Psoas muscle (tissue), 8 donors: ENCODE results near the gene FNTB. TPM values are rescaled to one million over a fixed set of nuclear protein-coding genes. Genes with fewer than 3 reads are reported as not detected.
A peak's percentile ranks its signal among the peaks of the same experiment; 100 is the strongest.

Experiments
- ATAC-seq, 4 donors: fragments of 200-7000 bp; cut with Tn5 transposase; one replicate each; pipeline ENCODE4 v1.9.1; 2020; ENCODE audit warnings: moderate library complexity in 3 of 4, mild to moderate bottlenecking in 2 of 4
- DNase-seq, 2 donors: peaks; one replicate each; pipeline ENCODE4 v3.0.0-alpha.2; 2020
- H3K27ac ChIP-seq: fragments of 200-600 bp; one replicate; pipeline ENCODE4 v1.8.0; 2022
- H3K27me3 ChIP-seq, 3 donors: fragments of 200-600 bp in 1 of 3; one replicate each; pipeline versions ENCODE4 v1.6.1 to v1.8.0; 2013 to 2022; ENCODE audit warnings: low read length in 2 of 3, mild to moderate bottlenecking in 2 of 3, moderate library complexity in 1 of 3; ENCODE audit not compliant: insufficient read depth in 3 of 3
- H3K36me3 ChIP-seq, 2 donors: fragments of 200-600 bp in 1 of 2; one replicate each; pipeline versions ENCODE4 v1.6.1 to v1.8.0; 2013 to 2022; ENCODE audit warnings: low read depth in 1 of 2, mild to moderate bottlenecking in 1 of 2, moderate library complexity in 1 of 2; ENCODE audit not compliant: insufficient read depth in 1 of 2
- H3K4me1 ChIP-seq: fragments of 200-600 bp; one replicate; pipeline ENCODE4 v1.8.0; 2022
- H3K4me3 ChIP-seq: fragments of 200-600 bp; one replicate; pipeline ENCODE4 v1.8.0; 2022; ENCODE audit warnings: mild to moderate bottlenecking
- H3K9me3 ChIP-seq: fragments of 200-600 bp; one replicate; pipeline ENCODE4 v1.8.0; 2022
- CTCF ChIP-seq: fragments of 200-600 bp; IDR thresholded peaks from one replicate; pipeline ENCODE4 v1.8.0; 2022; ENCODE audit warnings: antibody characterized with exemption
- WGBS, 3 donors: extraction: QIAGEN DNeasy Blood & Tissue Kit; methylation state at CpG; one replicate each; pipeline versions ENCODE4 v1.1.6 to v1.1.7; 2013; 5-methylcytosine and 5-hydroxymethylcytosine counted together
- intact Hi-C, 2 donors: fragments of 100-400 bp; cut with DNase I; formaldehyde crosslinking; loops; one replicate each; pipeline versions ENCODE4 v1.11.0 to v1.14.2; 2022
- polyA plus RNA-seq, 3 donors: library from polyadenylated mRNA; stranded (reverse); fragments of 200-250 nt; gene quantifications; one replicate each; pipeline ENCODE4 v1.2.3, GENCODE V29; 2013
- total RNA-seq, 4 donors: library from RNA; stranded (reverse); fragmentation: NEBNext Ultra II Directional in 2 of 4; extraction: Animal tissue kit (Norgen Biotek cat#: 25700) in 2 of 4; gene quantifications; one replicate each; pipeline versions ENCODE4 v1.2.1 to v1.2.4, GENCODE V29; 2021 to 2023
- donor health status: healthy with polysubstance abuse.
- donor health status: DM: no; HTN: no; CAD: no; lungs with moderate emphysema.
- donor health status: Bipolar disorder and iron deficiency.
- donor health status: healthy.
- donor health status: DM: yes; HTN: yes; CAD: no.
- donor health status: DM: no; HTN: no; CAD: no.
- donor health status: DM: no; HTN: no; CAD: no.
- donor health status: DM: yes; HTN: yes; CAD: no.

Gene FNTB
- total and polyA plus RNA-seq, 7 donors: 10.2 to 28.8 (median 19.4) TPM

GRCh38 chr14:64973826-64974225 lies 12.9 kb upstream of the FNTB start:
- DNase-seq: no peak
- no peak for ATAC-seq
- no peak overlapping the region for H3K27ac ChIP-seq
- no peak for TF ChIP-seq CTCF
- no peaks in the 10 kb centered on the region for H3K27me3 ChIP-seq
- intact Hi-C loops: no loop called here
- 94 to 96% (median 94%) methylated on average over 8 to 9 of the region's 9 CpGs for WGBS, 3 donors
- H3K4me1 ChIP-seq: peaks cover 25% of the 10 kb centered on the region
- H3K4me3 ChIP-seq: no peak overlapping the region
- no peaks in the 10 kb centered on the region for H3K9me3 ChIP-seq
- H3K36me3 ChIP-seq: no peaks in the 10 kb centered on the region

GRCh38 chr14:64974563-64974962 lies 12.1 kb upstream of the FNTB start:
- H3K4me3 ChIP-seq: no peak overlapping the region
- no peaks in the 10 kb centered on the region for H3K9me3 ChIP-seq
- no peak for TF ChIP-seq CTCF
- H3K27me3 ChIP-seq: no peaks in the 10 kb centered on the region
- DNase-seq: no peak
- intact Hi-C loops: no loop called here
- 58 to 71% (median 65%) methylated on average over 8 of the region's 8 CpGs for WGBS, 3 donors
- H3K36me3 ChIP-seq: no peaks in the 10 kb centered on the region
- no peak for ATAC-seq
- H3K4me1 ChIP-seq: peaks cover 23% of the 10 kb centered on the region
- H3K27ac ChIP-seq: no peak overlapping the region

GRCh38 chr14:64979336-64980074 lies 7.2 kb upstream of the FNTB start:
- no peak for DNase-seq
- Histone ChIP-seq H3K4me3 (no peak overlapping the region), H3K9me3 (no peaks in the 10 kb centered on the region), H3K36me3 (no peaks in the 10 kb centered on the region), H3K27me3 (no peaks in the 10 kb centered on the region), H3K27ac (peak overlapping the region; percentile 67), H3K4me1 (peaks cover 3% of the 10 kb centered on the region)
- no peak for TF ChIP-seq CTCF
- ATAC-seq: peak; percentile 66 to 90 (median 82)
- WGBS, 3 donors: 62 to 88% (median 75%) methylated on average over 4 to 5 of the region's 5 CpGs
- intact Hi-C loops: loop anchor here (5.0 to 10.0 kb wide), 3 partner anchors 47 to 157 kb away; no protein-coding TSS in a partner anchor

GRCh38 chr14:64983439-64984310 lies 3.0 kb upstream of the FNTB start:
- Histone ChIP-seq H3K27me3 (no peaks in the 10 kb centered on the region), H3K4me3 (peak overlapping the region; percentile 8), H3K9me3 (no peaks in the 10 kb centered on the region), H3K36me3 (no peaks in the 10 kb centered on the region), H3K4me1 (peaks cover 17% of the 10 kb centered on the region), H3K27ac (no peak overlapping the region)
- 7 to 11% (median 7%) methylated on average over 15 of the region's 15 CpGs for WGBS, 3 donors
- intact Hi-C loops: loop anchor here (5.0 to 10.0 kb wide), 3 partner anchors 51 to 161 kb away; no protein-coding TSS in a partner anchor
- peak; percentile 66 for TF ChIP-seq CTCF
- no peak for DNase-seq
- ATAC-seq: no peak
